ENCODE data around the gene PXMP4.
"Not testable (repeated sequence)": the region's sequence is repeated elsewhere in the genome, so short reads cannot be mapped to it uniquely, and the experiment has no call there.

Gene PXMP4

DNA sequence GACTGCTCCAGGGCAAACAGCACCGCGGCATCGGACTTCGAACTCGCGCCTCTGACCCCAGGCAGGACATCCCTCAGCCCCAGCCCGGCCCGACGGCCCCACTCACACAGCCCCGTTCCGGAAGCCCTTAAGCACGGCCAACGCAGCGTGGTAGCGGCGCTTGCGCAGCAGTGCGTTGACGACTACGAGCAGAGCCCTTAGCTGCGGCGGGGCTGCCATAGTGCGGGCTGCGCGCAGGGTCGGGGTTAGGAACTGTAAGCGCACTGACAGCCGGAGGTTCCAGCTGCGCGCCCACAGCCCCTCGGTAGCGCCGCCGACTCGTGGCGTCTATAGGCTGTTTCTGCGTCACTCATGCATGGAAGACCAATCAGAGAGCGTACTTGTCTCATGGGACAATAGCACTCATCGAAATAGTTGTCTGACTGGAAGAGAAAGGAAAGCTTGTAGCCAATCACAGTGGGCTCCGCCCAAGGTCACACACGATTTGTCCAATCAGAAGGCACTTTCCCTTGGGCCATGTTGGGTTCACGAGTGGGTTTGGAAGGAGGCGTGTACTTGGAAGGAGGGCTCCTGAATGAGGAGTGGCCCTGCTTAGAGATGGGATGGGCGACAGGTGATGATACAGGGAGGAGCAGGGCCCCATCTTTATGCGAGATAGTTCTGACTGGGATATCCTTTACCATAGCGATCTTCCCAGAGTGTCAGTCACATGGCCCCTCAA is at the start of gene PXMP4:
TSS of gene PXMP4 (minus strand) at position 322 of the 721 bp plus-strand sequence. CDS start at position 219, 103 bp downstream.
- peak; percentile 100 for DNase-seq (ENCODE audit: low spot score)

- no peak for DNase-seq (ENCODE audit: low spot score)
Observed at GRCh38 chr20:33769043-33769442, 48.9 kb upstream of the PXMP4 start.

DNA sequence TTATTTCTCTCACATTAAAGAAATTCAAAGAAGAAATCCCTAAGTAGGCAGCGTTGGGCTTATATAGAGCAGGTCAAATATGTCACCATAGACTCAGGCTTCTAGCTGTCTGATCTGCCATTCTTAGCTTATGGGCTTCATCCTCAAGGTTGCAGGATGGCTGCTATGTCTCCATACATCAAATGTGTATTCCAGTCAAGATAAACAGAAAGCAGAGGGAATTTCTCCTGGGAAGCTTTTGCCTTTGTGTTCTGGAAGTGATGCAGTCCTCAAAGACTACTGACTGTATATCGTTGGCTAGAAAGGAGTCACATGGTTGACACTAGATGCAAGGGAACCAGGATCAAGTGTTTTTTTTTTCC is 47.6 kb upstream of the PXMP4 start:
- DNase-seq (ENCODE audit: low spot score), result no peak

GRCh38 chr20:33766686-33767085 is 46.6 kb upstream of the PXMP4 start:
- no peak for DNase-seq (ENCODE audit: low spot score)

DNA sequence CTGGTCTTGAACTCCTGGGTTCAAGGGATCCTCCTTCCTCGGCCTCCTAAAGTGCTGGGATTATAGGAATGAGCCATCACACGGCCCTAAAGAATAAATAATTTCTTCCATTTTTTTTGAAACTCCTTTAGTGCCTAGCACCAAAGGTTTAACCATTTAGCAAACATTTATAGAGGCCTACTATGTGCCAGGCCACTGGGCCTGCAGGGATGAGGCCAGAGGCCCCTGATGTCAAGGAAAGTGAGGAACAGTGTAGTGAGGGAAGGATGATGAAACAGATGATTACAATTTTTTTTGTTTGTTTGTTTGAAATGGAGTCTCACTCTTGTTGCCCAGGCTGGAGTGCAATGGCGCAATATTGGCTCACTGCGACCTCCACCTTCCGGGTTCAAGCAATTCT is 45.5 kb upstream of the PXMP4 start:
- DNase-seq (ENCODE audit: low spot score), result no peak

GRCh38 chr20:33765099-33765498 is 45.0 kb upstream of the PXMP4 start:
- no peak for DNase-seq (ENCODE audit: low spot score)

- no peak for DNase-seq (ENCODE audit: low spot score)
Observed at GRCh38 chr20:33761698-33762250, 41.7 kb upstream of the PXMP4 start.

GRCh38 chr20:33757458-33757857 is 37.3 kb upstream of the PXMP4 start:
- no peak for DNase-seq (ENCODE audit: low spot score)

DNA sequence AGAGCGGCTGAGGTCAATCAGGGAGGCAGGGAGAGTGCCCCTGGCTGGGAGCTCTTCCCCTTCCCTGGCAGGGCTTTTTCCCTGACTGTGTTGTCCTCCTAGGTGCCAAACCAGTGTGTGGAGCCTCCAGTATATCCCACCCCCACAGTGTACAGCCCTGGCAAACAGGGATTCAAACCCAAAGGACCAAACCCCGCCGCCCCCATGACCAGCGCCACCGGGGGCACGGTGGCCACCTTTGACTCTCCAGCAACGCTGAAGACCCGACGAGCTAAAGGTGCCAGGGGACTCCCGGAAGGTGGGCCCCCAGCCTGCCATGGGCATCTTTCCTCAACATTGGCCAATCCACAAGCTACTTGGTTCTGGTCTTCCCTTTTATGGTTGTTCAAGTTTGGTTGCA is 36.9 kb upstream of the PXMP4 start:
- no peak for DNase-seq (ENCODE audit: low spot score)

GRCh38 chr20:33755936-33756490 is 35.9 kb upstream of the PXMP4 start:
- DNase-seq (ENCODE audit: low spot score), result not testable (repeated sequence)

GRCh38 chr20:33753763-33754162 is 33.7 kb upstream of the PXMP4 start:
- no peak for DNase-seq (ENCODE audit: low spot score)

- DNase-seq (ENCODE audit: low spot score), result no peak
Observed at GRCh38 chr20:33753143-33753542, 33.0 kb upstream of the PXMP4 start.

DNA sequence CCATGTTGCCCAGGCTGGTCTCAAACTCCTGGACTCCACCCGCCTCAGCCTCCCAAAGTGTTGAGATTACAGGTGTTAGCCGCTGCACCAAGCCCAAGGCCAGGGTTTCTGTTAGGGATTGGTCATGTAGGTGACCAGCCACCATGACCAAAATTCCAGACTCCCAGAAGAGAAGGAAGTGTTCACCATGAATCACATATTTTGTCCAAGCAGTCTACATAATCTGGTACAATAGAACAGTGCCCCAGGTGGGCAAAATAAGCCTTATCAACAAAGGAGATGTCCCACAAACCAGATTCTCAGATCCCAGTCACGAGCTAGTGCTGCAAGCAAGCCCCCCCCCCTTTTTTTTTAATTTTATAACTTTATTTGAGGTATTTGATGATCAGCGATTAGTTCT is 31.7 kb upstream of the PXMP4 start:
- no peak for DNase-seq (ENCODE audit: low spot score)

DNA sequence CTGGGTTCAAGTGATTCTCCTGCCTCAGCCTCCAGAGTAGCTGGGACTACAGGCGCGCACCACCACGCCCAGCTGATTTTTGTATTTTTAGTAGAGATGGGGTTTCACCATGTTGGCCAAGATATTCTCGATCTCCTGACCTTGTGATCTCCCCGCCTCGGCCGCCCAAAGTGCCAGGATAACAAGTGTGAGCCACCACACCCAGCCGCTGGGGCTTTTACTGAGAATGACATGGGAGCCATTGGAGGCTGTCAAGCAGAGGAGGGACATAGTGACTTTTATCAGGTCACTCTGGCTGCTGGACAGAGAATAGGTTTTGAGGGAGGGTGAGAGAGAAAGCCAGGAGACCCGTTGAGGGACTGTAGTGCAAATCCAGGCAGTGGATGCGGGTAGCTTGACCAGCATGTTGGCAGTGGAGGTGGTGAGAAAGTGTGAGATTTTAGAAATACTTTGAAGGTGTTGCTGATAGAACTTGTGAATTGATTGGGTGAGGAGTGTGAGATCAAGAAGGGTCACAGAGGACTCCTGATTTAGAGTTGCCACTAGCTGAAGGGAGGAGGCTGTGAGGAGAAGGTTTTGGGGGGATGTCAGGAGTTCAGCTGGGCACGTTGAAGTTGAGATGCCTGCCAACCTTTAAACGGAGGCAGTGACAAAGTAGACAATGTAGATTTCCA is 26.4 kb upstream of the PXMP4 start:
- no peak for DNase-seq (ENCODE audit: low spot score)

DNA sequence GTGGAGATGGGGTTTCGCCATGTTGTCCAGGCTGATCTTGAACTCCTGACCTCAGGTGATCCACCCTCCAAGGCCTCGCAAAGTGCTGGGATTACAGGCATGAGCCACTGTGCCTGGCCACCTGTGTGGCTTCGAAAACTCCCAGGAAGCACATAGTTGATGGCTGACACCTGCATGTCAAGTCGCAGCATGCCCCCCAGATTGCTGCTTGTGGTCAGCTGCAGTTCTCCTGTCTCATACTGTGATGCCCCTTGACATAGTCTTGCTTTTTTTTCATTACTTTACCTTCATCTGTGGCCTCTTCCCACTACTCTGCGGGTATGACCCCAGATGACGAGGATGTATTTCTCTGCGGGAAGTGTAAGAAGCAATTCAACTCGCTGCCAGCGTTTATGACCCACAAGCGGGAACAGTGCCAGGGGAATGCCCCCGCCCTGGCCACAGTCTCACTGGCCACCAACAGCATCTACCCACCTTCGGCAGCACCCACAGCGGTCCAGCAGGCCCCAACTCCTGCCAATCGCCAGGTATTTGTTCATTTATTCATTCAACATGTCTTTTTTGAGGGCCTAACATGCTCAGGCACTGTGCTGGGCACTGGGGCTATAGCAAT is 24.8 kb upstream of the PXMP4 start:
- DNase-seq (ENCODE audit: low spot score), result no peak

DNA sequence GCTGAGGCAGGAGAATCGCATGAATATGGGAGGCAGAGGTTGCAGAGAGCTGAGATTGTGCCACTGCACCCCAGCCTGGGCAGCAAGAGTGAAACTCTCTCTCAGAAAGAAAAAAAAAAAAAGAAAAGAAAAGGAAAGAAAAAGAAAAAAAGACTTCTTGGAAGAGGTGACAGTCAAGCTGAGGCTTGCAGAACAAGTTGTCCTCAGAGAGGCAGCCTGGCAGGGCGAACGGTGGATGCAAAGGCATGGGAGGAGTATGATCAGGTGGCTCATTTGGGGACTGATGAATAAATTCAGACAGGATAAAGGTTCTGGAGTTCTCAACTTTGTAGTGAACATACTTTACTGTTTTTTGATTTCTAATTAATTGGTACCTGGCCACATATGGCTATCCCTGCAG is 24.1 kb upstream of the PXMP4 start:
- no peak for DNase-seq (ENCODE audit: low spot score)

- DNase-seq (ENCODE audit: low spot score), result no peak
Observed at GRCh38 chr20:33740189-33740588, 20.1 kb upstream of the PXMP4 start.

DNA sequence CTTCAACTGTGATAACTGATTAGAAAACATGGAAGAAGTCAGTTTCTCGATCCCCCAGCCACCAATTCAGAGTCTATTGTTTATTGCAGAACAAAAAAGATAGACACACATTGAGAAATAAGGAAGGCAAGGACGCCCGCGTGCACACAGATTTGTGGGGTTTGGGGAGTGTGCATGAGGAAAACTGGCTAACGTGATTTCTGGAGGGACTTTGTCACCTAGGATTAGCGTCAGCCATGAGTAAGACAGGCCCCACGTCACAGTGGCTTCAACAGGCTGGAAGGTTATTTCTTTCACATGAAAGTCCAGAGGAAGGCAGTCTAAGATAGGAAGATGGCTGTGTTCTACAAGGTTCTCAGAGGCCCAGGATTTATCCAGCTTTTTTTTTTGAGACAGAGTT is 19.4 kb upstream of the PXMP4 start:
- DNase-seq (ENCODE audit: low spot score), result no peak

- no peak for DNase-seq (ENCODE audit: low spot score)
Observed at GRCh38 chr20:33736962-33737361, 16.9 kb upstream of the PXMP4 start.

DNA sequence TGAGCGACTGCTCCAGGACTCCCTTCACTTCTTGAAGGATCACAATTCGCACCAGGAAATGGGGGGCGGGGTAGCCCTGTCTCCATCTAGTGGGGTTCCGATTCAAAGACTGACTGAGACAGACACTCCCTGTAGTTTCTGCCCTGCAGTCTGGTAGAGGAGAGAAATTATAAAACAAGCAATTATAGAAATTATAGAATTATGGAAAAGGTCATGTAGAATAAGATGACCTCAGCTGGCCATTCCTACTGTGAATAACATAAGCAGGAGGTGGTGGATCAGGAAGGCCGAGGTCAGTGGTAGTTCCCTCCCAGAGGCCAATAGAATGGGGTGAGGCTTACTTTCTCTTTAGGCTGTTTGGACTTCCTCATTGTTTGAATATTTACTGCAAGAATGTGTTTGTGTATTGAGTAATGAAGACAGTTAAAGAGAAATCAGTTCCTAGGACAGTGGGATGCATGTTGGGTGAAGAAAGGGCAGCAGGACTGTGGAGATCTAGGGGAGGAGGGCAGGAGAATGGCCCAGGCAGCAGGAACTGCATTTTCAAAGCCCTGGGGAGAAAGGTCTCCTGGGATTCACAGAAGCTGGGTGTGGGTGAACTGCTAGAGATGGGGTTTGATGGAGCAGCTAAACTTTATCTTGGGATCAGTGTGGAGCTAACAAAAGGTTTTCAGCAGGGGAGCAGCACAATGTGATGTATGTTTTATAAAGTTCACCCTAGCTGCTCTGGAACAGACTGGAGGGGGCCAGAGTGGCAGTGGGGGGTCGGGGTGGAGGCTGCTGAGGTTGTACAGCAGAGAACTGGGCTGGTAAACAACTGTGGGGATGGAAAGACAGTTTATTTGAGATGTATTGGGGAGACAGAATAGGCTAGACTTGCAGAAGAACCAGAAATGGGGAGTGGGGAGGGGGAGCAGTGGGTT is 13.8 kb upstream of the PXMP4 start:
- DNase-seq (ENCODE audit: low spot score), result peak; percentile 79

- peak; percentile 73 for DNase-seq (ENCODE audit: low spot score)
Observed at GRCh38 chr20:33732166-33732970, 12.3 kb upstream of the PXMP4 start.

Measured in HuH-7 (cell line).